Stomach (tissue), 9 donors: ENCODE results near the gene FOXN3. TPM values are rescaled to one million over a fixed set of nuclear protein-coding genes. Genes with fewer than 3 reads are reported as not detected.

Experiments used
- DNase-seq, 2 donors: peaks; one replicate each; pipeline versions ENCODE4 v3.0.0 to v3.0.0-alpha.2; 2013 to 2019
- H3K27ac ChIP-seq, 5 donors: fragments of 200-600 bp in 4 of 5; sonication (generic) in 4 of 5; one replicate each; pipeline ENCODE4 v1.5.1; 2013 to 2019; ENCODE audit warnings: mild to moderate bottlenecking in 1 of 5, moderate library complexity in 1 of 5
- H3K27me3 ChIP-seq, 3 donors: fragments of 200-600 bp; sonication (generic); one replicate each; pipeline ENCODE4 v1.5.1; 2017 to 2019; ENCODE audit warnings: mixed run types in 1 of 3
- H3K36me3 ChIP-seq, 4 donors: fragments of 200-600 bp; sonication (generic); 1 replicate in 3 of 4; 2 replicates in 1 of 4; pipeline ENCODE4 v1.5.1; 2016 to 2019
- H3K4me1 ChIP-seq, 4 donors: fragments of 200-600 bp; sonication (generic); one replicate each; pipeline ENCODE4 v1.5.1; 2016 to 2019
- H3K4me3 ChIP-seq, 4 donors: fragments of 200-600 bp; sonication (generic) in 3 of 4; one replicate each; pipeline ENCODE4 v1.5.1; 2016 to 2019; ENCODE audit warnings: mild to moderate bottlenecking in 1 of 4
- H3K9me3 ChIP-seq, 4 donors: fragments of 200-600 bp; sonication (generic); one replicate each; pipeline ENCODE4 v1.5.1; 2016 to 2019
- EP300 ChIP-seq: sonication (generic); formaldehyde crosslinking; IDR thresholded peaks from one replicate; pipeline ENCODE4 v1.6.1; 2017; ENCODE audit warnings: antibody characterized with exemption
- POLR2A ChIP-seq, 4 donors: fragments of 450-650 bp; IDR thresholded peaks; one replicate each; pipeline ENCODE4 v1.6.1; 2016; ENCODE audit warnings: antibody characterized with exemption in 4 of 4, control low read depth in 2 of 4, mild to moderate bottlenecking in 1 of 4, moderate library complexity in 1 of 4
- POLR2AphosphoS5 ChIP-seq, 3 donors: sonication (generic); formaldehyde crosslinking; IDR thresholded peaks; one replicate each; pipeline ENCODE4 v1.6.1; 2016; ENCODE audit warnings: antibody characterized with exemption in 3 of 3
- WGBS, 5 donors: extraction: QIAGEN DNeasy Blood & Tissue Kit in 3 of 5; methylation state at CpG; one replicate each; pipeline versions ENCODE4 v1.1.5 to v1.1.7; 2013 to 2018; 5-methylcytosine and 5-hydroxymethylcytosine counted together
- intact Hi-C: fragments of 100-400 bp; cut with DNase I; formaldehyde crosslinking; loops from one replicate; pipeline ENCODE4 v1.15.1; 2023; ENCODE audit warnings: low total_unique reads
- polyA plus RNA-seq, 3 donors: library from polyadenylated mRNA; stranded (reverse); fragments of 200-250 nt; gene quantifications; one replicate each; pipeline ENCODE4 v1.2.3, GENCODE V29; 2013
- total RNA-seq, 5 donors: library from RNA; depleted of rRNA; stranded (reverse); fragments of >200 nt; gene quantifications; one replicate each; pipeline versions ENCODE4 v1.1.0 to v1.2.3, GENCODE V29; 2014 to 2016
- TF ChIP-seq, protein P1 (sequence below), 7 experiments: fragments of 450-650 bp in 4 of 7; fragments of 200-600 bp in 3 of 7; sonication (generic) in 3 of 7; IDR thresholded peaks; one replicate each; pipeline ENCODE4 v1.5.1; 2016 to 2019; ENCODE audit warnings: antibody characterized with exemption in 7 of 7, control low read depth in 2 of 7, mild to moderate bottlenecking in 1 of 7
- donor health status: healthy with polysubstance abuse.
- donor health status: Bipolar disorder and iron deficiency.
- donor health status: healthy.

The FOXN3 gene
- total and polyA plus RNA-seq, 8 donors, result 12.5 to 126 (median 56.6) TPM

- 73 to 82% (median 77%) methylated on average over 12 of the region's 12 CpGs for WGBS, 5 donors
- Histone ChIP-seq H3K36me3 (no peaks in the 10 kb centered on the region), H3K4me1 (peaks cover 35 to 79% (median 48%) of the 10 kb centered on the region in 4 donors), H3K27ac (peak overlapping the region in 3 of 5 donors; percentile 23 to 62 (median 50)), H3K4me3 (no peak overlapping the region), H3K27me3 (no peaks in the 10 kb centered on the region), H3K9me3 (no peaks in the 10 kb centered on the region)
- TF ChIP-seq EP300 (no peak), POLR2AphosphoS5 (IDR thresholded peaks at IDR 0.05) (peak in 1 of 3 donors; percentile 31)
- peak in 1 of 2 donors; percentile 50 for DNase-seq
- intact Hi-C loops, result no loop called here
Measured at GRCh38 chr14:89340200-89341181, 76.5 kb downstream of the FOXN3 start.

DNA sequence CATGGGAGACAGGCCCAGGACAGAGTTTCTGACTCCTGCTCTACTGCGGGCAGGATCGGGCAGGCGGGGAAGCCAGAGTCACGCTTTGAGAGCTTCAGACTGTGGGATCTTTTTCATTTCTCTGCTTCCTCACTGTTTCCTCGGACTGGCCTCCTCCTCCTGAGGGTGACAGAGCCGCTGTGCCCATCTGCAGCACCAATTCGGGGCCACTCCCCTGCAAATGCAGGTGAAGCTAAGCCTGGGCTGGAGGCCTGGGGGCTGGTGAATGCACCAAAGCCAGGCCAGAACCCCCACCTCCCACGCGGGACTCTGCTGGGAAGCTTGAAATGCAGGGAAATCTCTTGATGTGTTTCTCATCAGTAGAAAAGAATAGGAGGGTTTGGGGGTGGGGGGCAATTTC, 77.5 kb downstream of the FOXN3 start:
- peaks cover 35 to 79% (median 48%) of the 10 kb centered on the region in 4 donors for H3K4me1 ChIP-seq
- TF ChIP-seq POLR2AphosphoS5 (IDR thresholded peaks at IDR 0.05) (no peak), EP300 (no peak), POLR2A (IDR thresholded peaks at IDR 0.05) (no peak)
- TF ChIP-seq, protein P1, sequence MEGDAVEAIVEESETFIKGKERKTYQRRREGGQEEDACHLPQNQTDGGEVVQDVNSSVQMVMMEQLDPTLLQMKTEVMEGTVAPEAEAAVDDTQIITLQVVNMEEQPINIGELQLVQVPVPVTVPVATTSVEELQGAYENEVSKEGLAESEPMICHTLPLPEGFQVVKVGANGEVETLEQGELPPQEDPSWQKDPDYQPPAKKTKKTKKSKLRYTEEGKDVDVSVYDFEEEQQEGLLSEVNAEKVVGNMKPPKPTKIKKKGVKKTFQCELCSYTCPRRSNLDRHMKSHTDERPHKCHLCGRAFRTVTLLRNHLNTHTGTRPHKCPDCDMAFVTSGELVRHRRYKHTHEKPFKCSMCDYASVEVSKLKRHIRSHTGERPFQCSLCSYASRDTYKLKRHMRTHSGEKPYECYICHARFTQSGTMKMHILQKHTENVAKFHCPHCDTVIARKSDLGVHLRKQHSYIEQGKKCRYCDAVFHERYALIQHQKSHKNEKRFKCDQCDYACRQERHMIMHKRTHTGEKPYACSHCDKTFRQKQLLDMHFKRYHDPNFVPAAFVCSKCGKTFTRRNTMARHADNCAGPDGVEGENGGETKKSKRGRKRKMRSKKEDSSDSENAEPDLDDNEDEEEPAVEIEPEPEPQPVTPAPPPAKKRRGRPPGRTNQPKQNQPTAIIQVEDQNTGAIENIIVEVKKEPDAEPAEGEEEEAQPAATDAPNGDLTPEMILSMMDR (IDR thresholded peaks at IDR 0.05), result no peak
- WGBS, 5 donors, result 76 to 89% (median 80%) methylated on average over 9 of the region's 9 CpGs
- peak overlapping the region; percentile 7 to 62 (median 44) for H3K27ac ChIP-seq
- no peaks in the 10 kb centered on the region for H3K9me3 ChIP-seq
- H3K4me3 ChIP-seq, result no peak overlapping the region
- no peaks in the 10 kb centered on the region for H3K36me3 ChIP-seq
- no peaks in the 10 kb centered on the region for H3K27me3 ChIP-seq
- intact Hi-C loops, result no loop called here
- DNase-seq, result no peak

DNA sequence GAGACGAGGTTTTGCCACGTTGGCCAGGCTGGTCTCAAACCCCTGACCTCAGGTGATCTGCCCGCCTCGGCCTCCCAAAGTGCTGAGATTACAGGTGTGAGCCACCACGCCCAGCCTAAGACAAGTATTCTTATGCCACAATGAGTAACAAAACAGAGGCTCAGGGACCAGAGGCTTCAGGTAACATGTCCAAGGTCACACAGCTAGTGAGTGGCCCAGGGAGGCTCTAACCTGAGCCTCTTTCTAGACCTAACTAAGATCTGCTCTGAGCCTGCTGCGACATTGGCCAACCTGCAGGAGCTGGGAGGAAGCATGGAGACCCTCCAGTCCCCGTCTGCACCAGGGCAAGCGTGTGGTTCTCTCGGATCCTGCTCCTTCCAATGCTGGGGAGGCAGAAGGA, 77.9 kb downstream of the FOXN3 start:
- TF ChIP-seq POLR2A (IDR thresholded peaks at IDR 0.05), result no peak
- TF ChIP-seq, protein P1 (IDR thresholded peaks at IDR 0.05), result no peak
- TF ChIP-seq POLR2AphosphoS5 (IDR thresholded peaks at IDR 0.05), result no peak
- no peak for TF ChIP-seq EP300
- WGBS, 5 donors, result 76 to 95% (median 90%) methylated on average over 8 to 9 of the region's 9 CpGs
- Histone ChIP-seq H3K4me1 (peaks cover 35 to 76% (median 48%) of the 10 kb centered on the region in 4 donors), H3K27ac (peak overlapping the region in 4 of 5 donors; percentile 13 to 62 (median 47)), H3K9me3 (no peaks in the 10 kb centered on the region), H3K4me3 (no peak overlapping the region), H3K36me3 (no peaks in the 10 kb centered on the region), H3K27me3 (no peaks in the 10 kb centered on the region)
- intact Hi-C loops, result no loop called here
- DNase-seq, result no peak

GRCh38 chr14:89336338-89336737, 80.7 kb downstream of the FOXN3 start:
- TF ChIP-seq, protein P1 (IDR thresholded peaks at IDR 0.05), result no peak
- TF ChIP-seq POLR2A (IDR thresholded peaks at IDR 0.05) (no peak), EP300 (no peak)
- WGBS, 5 donors, result 84 to 97% (median 90%) methylated on average over 3 of the region's 3 CpGs
- peaks cover 28 to 52% (median 41%) of the 10 kb centered on the region in 4 donors for H3K4me1 ChIP-seq
- H3K4me3 ChIP-seq, result no peak overlapping the region
- no peaks in the 10 kb centered on the region for H3K27me3 ChIP-seq
- H3K27ac ChIP-seq, result peak overlapping the region in 1 of 5 donors; percentile 20
- no peaks in the 10 kb centered on the region for H3K36me3 ChIP-seq
- intact Hi-C loops, result no loop called here
- H3K9me3 ChIP-seq, result no peaks in the 10 kb centered on the region
- no peak for DNase-seq
